Caco-2 (cell line): Measurements from ENCODE around the gene SLC25A30. TPM values are rescaled to one million over a fixed set of nuclear protein-coding genes. Genes with fewer than 3 reads are reported as not detected.

Experiments used
- BruUV-seq: library from RNA; stranded (reverse); fragments of 400-500 nt; replicated peaks from 2 replicates; lab custom pipeline; 2021; lab: Mats Ljungman, UMichigan
- CTCF ChIA-PET: fragments of 300-600 bp; sonication (Branson Sonifier 250); formaldehyde crosslinking; loops from one replicate; lab custom pipeline; 2022; ENCODE audit warnings: antibody characterized with exemption; lab: Charles Lee
- POLR2A ChIA-PET: fragments of 300-600 bp; sonication (Branson Sonifier 250); formaldehyde crosslinking; loops from one replicate; lab custom pipeline; 2022; ENCODE audit warnings: antibody characterized with exemption; lab: Charles Lee
- DNase-seq, 2 experiments: peaks; one replicate each; pipeline versions ENCODE4 v3.0.0 to v3.0.0-alpha.2; 2020 to 2022
- H3K27me3 ChIP-seq: replicated peaks from 2 replicates; pipeline ENCODE4 v1.6.0; 2011; ENCODE audit warnings: low read length; ENCODE audit not compliant: control insufficient read depth, insufficient read depth
- H3K36me3 ChIP-seq: 2 replicates; pipeline ENCODE4 v1.5.1; 2011; ENCODE audit warnings: low read length; ENCODE audit not compliant: control insufficient read depth, insufficient read depth
- H3K4me1 ChIP-seq: fragments of 250-450 bp; sonication (Bioruptor Pico); 2 replicates; pipeline ENCODE4 v1.5.1; 2020; ENCODE audit warnings: mild to moderate bottlenecking
- H3K4me3 ChIP-seq: 2 replicates; pipeline ENCODE4 v1.5.1; 2011; ENCODE audit warnings: low read depth, mild to moderate bottlenecking, control low read depth, low read length
- H3K9me3 ChIP-seq: fragments of 250-450 bp; sonication (Bioruptor Pico); 2 replicates; pipeline ENCODE4 v1.5.1; 2020; ENCODE audit warnings: mild to moderate bottlenecking, moderate library complexity
- H3K27ac Mint-ChIP-seq: one replicate; pipeline ENCODE4 v1.8.0; 2022; ENCODE audit warnings: mixed read lengths; ENCODE audit not compliant: unreplicated experiment
- H3K27me3 Mint-ChIP-seq: one replicate; pipeline ENCODE4 v1.8.0; 2022; ENCODE audit warnings: mixed read lengths; ENCODE audit not compliant: insufficient read depth, unreplicated experiment
- H3K36me3 Mint-ChIP-seq: one replicate; pipeline ENCODE4 v1.8.0; 2022; ENCODE audit warnings: mild to moderate bottlenecking, mixed read lengths; ENCODE audit not compliant: insufficient read depth, unreplicated experiment
- H3K4me1 Mint-ChIP-seq: one replicate; pipeline ENCODE4 v1.8.0; 2022; ENCODE audit warnings: low read depth, mixed read lengths; ENCODE audit not compliant: unreplicated experiment
- H3K4me3 Mint-ChIP-seq: one replicate; pipeline ENCODE4 v1.8.0; 2022; ENCODE audit warnings: mild to moderate bottlenecking, moderate library complexity, mixed read lengths; ENCODE audit not compliant: unreplicated experiment
- H3K9me3 Mint-ChIP-seq: one replicate; pipeline ENCODE4 v1.8.0; 2022; ENCODE audit warnings: mixed read lengths; ENCODE audit not compliant: unreplicated experiment
- intact Hi-C: fragments of 100-400 bp; cut with micrococcal nuclease; formaldehyde crosslinking; loops from one replicate; pipeline ENCODE4 v1.10.0; 2022; ENCODE audit not compliant: unreplicated experiment
- total RNA-seq: library from RNA; stranded (reverse); gene quantifications from 2 replicates; pipeline ENCODE4 v1.2.3, GENCODE V29; 2022
- TF ChIP-seq, protein P1 (sequence below), 2 experiments: fragments of 200-600 bp in 1 of 2; IDR thresholded peaks; 1 replicate in 1 of 2; 2 replicates in 1 of 2; pipeline versions ENCODE4 v1.5.1 to v1.8.0; 2011 to 2022; ENCODE audit warnings: antibody characterized with exemption in 1 of 2, control low read depth in 1 of 2, inconsistent platforms in 1 of 2, low read depth in 1 of 2, low read length in 1 of 2, mild to moderate bottlenecking in 1 of 2, moderate library complexity in 1 of 2; ENCODE audit not compliant: insufficient read depth in 1 of 2, severe bottlenecking in 1 of 2, unreplicated experiment in 1 of 2

Gene SLC25A30
- total RNA-seq, 1 experiment from 2014 or later, result 12.2 TPM

DNA sequence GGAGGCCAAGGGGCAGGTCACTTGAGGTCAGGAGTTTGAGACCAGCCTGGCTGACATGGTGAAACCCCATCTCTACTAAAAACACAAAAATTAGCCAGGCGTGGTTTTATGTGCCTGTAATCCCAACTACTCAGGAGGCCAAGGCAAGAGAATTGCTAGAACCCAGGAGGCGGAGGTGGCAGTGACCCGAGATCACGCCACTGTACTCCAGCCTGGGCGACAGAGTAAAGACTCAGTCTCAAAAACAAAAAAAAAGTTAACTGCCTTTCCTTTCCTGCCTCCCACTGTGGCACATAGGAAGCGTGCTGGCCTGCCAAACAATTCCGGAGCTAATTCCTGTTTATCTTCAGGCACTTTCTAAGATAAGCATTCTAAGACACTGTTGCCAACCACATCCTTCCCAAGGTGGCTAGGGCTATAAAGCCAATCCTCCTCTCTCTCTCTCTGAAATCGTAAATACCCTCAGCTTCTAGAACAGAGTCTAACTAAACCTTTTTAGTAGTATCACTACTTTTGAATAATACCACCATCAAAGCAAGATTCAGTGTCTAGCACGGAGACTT lies 21.6 kb downstream of the SLC25A30 start:
- Histone ChIP-seq H3K4me3 (no peak overlapping the region), H3K4me1 (no peaks in the 10 kb centered on the region), H3K27me3 (no peaks in the 10 kb centered on the region), H3K36me3 (no peaks in the 10 kb centered on the region; the same call in 1 of the 2 replicates), H3K9me3 (no peaks in the 10 kb centered on the region)
- H3K4me1 Mint-ChIP-seq, result peaks cover 4% of the 10 kb centered on the region
- no peak overlapping the region for H3K27ac Mint-ChIP-seq
- H3K36me3 Mint-ChIP-seq, result peaks cover 27% of the 10 kb centered on the region
- CTCF ChIA-PET, result interaction anchor here (1.0 kb wide), 1 partner anchor 77 kb away, joined by 5 read pairs; no protein-coding TSS in a partner anchor
- intact Hi-C loops, result no loop called here
- no peak overlapping the region for H3K4me3 Mint-ChIP-seq
- POLR2A ChIA-PET, result no interaction called here
- DNase-seq, result no peak
- H3K9me3 Mint-ChIP-seq, result no peaks in the 10 kb centered on the region
- TF ChIP-seq, protein P1, sequence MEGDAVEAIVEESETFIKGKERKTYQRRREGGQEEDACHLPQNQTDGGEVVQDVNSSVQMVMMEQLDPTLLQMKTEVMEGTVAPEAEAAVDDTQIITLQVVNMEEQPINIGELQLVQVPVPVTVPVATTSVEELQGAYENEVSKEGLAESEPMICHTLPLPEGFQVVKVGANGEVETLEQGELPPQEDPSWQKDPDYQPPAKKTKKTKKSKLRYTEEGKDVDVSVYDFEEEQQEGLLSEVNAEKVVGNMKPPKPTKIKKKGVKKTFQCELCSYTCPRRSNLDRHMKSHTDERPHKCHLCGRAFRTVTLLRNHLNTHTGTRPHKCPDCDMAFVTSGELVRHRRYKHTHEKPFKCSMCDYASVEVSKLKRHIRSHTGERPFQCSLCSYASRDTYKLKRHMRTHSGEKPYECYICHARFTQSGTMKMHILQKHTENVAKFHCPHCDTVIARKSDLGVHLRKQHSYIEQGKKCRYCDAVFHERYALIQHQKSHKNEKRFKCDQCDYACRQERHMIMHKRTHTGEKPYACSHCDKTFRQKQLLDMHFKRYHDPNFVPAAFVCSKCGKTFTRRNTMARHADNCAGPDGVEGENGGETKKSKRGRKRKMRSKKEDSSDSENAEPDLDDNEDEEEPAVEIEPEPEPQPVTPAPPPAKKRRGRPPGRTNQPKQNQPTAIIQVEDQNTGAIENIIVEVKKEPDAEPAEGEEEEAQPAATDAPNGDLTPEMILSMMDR (IDR thresholded peaks at IDR 0.05; ENCODE audit: insufficient read depth in 1 of 2, low read depth in 1 of 2, low read length in 1 of 2, severe bottlenecking in 1 of 2, unreplicated experiment in 1 of 2), result no peak
- BruUV-seq, result no TSS peak
- H3K27me3 Mint-ChIP-seq, result no peaks in the 10 kb centered on the region

DNA sequence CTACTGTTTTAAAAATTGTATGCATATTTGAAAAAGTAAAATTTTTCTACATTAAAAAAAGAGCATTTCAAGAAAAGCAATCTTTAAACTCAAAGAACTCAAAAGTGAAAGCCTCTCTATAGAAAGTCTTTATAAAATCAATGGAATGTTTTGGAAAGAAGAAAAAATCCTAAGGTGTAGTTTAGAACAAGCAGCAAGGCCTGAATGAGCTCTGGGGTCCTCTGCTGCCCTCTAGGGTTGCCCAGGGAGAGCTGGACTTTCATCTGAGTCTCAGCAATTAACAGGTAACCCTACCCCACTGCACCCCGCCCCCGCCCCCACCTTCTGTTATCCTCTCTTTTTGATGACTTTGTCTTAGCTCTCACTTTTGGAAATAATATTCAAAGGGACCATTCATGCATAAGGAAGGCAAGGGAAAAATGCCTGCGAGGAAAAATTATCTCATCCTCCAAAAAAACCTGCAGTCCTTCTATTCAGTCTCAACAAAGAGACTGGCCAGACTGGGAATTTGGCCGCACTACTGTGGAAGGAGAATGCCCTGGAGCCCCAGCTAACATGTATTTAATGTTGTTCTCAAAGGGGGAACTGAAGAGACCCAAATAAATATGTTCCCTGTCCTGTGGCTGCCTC lies 24.1 kb downstream of the SLC25A30 start:
- H3K27ac Mint-ChIP-seq, result no peak overlapping the region
- intact Hi-C loops, result loop anchor here (1.0 kb wide), 2 partner anchors 54 to 347 kb away; no protein-coding TSS in a partner anchor
- TF ChIP-seq, protein P1 (IDR thresholded peaks at IDR 0.05; ENCODE audit: insufficient read depth in 1 of 2, low read depth in 1 of 2, low read length in 1 of 2, severe bottlenecking in 1 of 2, unreplicated experiment in 1 of 2), result peak; percentile 81 to 94
- DNase-seq, result peak; percentile 70 to 71
- H3K4me3 ChIP-seq, result no peak overlapping the region
- no peaks in the 10 kb centered on the region for H3K36me3 ChIP-seq
- no TSS peak for BruUV-seq
- no peaks in the 10 kb centered on the region for H3K9me3 Mint-ChIP-seq
- H3K27me3 Mint-ChIP-seq, result no peaks in the 10 kb centered on the region
- H3K4me1 ChIP-seq, result no peaks in the 10 kb centered on the region
- ChIA-PET POLR2A (interaction anchor here (1.0 to 2.0 kb wide), 3 partner anchors 24 to 63 kb away, joined by 5 to 12 read pairs (median 6); partner anchors contain the start of genes SLC25A30 and TPT1), CTCF (interaction anchor here (0.6 to 2.1 kb wide), 17 partner anchors 12 to 347 kb away, joined by 3 to 14 read pairs (median 4); partner anchors contain the start of genes COG3, SLC25A30 and TPT1)
- peaks cover 4% of the 10 kb centered on the region for H3K4me1 Mint-ChIP-seq
- H3K36me3 Mint-ChIP-seq, result peaks cover 21% of the 10 kb centered on the region
- H3K27me3 ChIP-seq, result no peaks in the 10 kb centered on the region
- no peak overlapping the region for H3K4me3 Mint-ChIP-seq
- no peaks in the 10 kb centered on the region for H3K9me3 ChIP-seq

DNA sequence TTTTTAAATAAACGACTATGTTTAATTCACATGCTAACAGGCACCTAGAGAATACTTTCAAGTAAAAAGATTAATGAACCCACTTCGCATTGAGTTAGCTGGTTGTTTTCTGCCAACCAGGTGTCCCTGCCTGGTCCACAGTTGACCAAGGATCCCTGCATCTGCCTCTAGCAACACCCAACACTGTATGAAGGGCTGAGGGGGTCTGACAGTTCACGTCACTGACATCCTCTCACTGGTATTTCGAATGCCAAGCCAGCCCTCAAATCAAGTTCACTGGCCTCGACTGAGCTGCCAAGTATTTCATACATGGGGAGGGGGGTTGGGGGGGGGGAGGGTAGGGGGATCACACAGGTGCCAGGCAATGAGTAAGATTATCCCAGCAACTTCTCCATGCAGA lies 25.4 kb downstream of the SLC25A30 start:
- intact Hi-C loops, result no loop called here
- no peak overlapping the region for H3K27ac Mint-ChIP-seq
- TF ChIP-seq, protein P1 (IDR thresholded peaks at IDR 0.05; ENCODE audit: insufficient read depth in 1 of 2, low read depth in 1 of 2, low read length in 1 of 2, severe bottlenecking in 1 of 2, unreplicated experiment in 1 of 2), result no peak
- H3K27me3 Mint-ChIP-seq, result no peaks in the 10 kb centered on the region
- Histone ChIP-seq H3K36me3 (no peaks in the 10 kb centered on the region; the same call in 1 of the 2 replicates), H3K4me1 (no peaks in the 10 kb centered on the region), H3K9me3 (no peaks in the 10 kb centered on the region), H3K4me3 (no peak overlapping the region), H3K27me3 (no peaks in the 10 kb centered on the region)
- no peak for DNase-seq
- ChIA-PET CTCF (no interaction called here), POLR2A (interaction anchor here (0.6 kb wide), 1 partner anchor 998 kb away, joined by 3 read pairs; no protein-coding TSS in a partner anchor)
- H3K36me3 Mint-ChIP-seq, result peaks cover 17% of the 10 kb centered on the region
- no peaks in the 10 kb centered on the region for H3K9me3 Mint-ChIP-seq
- no TSS peak for BruUV-seq
- H3K4me3 Mint-ChIP-seq, result no peak overlapping the region
- peaks cover 4% of the 10 kb centered on the region for H3K4me1 Mint-ChIP-seq
